ENCODE results near the gene KLHL17. TPM values are rescaled to one million over a fixed set of nuclear protein-coding genes. Genes with fewer than 3 reads are reported as not detected.

KLHL17 gene
- total and polyA plus RNA-seq, 9 of the 15 experiments (the other 6 are each of a cell fraction or from before 2014, with no cell fraction given) = 0.14 to 84.8 (median 13.0) TPM

GRCh38 chr1:1013105-1013921 is 52.9 kb downstream of the KLHL17 start, which contains the start of gene ISG15 (continued):
- TF ChIP-seq ZFP91 (CRISPR knock-in tag; IDR thresholded peaks at IDR 0.05) = no peak
- no peak; the same call in 1 of the 2 replicates for TF ChIP-seq GABPB1 (CRISPR knock-in tag; IDR thresholded peaks at IDR 0.05)
- TF ChIP-seq ZBTB7A (IDR thresholded peaks at IDR 0.05; ENCODE audit: borderline replicate concordance, control insufficient read depth, low read depth, low read length) = peak; percentile 42; the same call in 1 of the 2 replicates
- peak; percentile 70 for TF ChIP-seq BRD9 (IDR thresholded peaks at IDR 0.05; ENCODE audit: low read depth, partially characterized antibody)
- TF ChIP-seq DPF2 (IDR thresholded peaks at IDR 0.05) = peak; percentile 85
- no peak for TF ChIP-seq KLF10 (CRISPR knock-in tag; IDR thresholded peaks at IDR 0.05)
- no peak for TF ChIP-seq SMAD1 (IDR thresholded peaks at IDR 0.05; ENCODE audit: low read depth, low read length, partially characterized antibody)
- no peak for TF ChIP-seq CC2D1A (IDR thresholded peaks at IDR 0.05)
- TF ChIP-seq DACH1 (IDR thresholded peaks at IDR 0.05; ENCODE audit: partially characterized antibody) = peak; percentile 14
- peak; percentile 49; the same call in 1 of the 2 replicates for TF ChIP-seq DIDO1 (tag; IDR thresholded peaks at IDR 0.05; ENCODE audit: low read depth)
- no peak for TF ChIP-seq CBX5 (IDR thresholded peaks at IDR 0.05; ENCODE audit: borderline replicate concordance, low read depth)
- no peak for TF ChIP-seq HMG20B (CRISPR knock-in tag; IDR thresholded peaks at IDR 0.05)
- no peak for TF ChIP-seq HDAC6 (IDR thresholded peaks at IDR 0.05; ENCODE audit: low read depth, low read length)
- no peak for TF ChIP-seq EGR1 (conservative IDR thresholded peaks at IDR 0.05)
- no peak for TF ChIP-seq TGIF2 (CRISPR knock-in tag; IDR thresholded peaks at IDR 0.05)
- no peak for TF ChIP-seq SMAD4 (CRISPR knock-in tag; conservative IDR thresholded peaks at IDR 0.05)
- TF ChIP-seq MED1 (CRISPR knock-in tag; IDR thresholded peaks at IDR 0.05; ENCODE audit: borderline replicate concordance) = no peak
- peak; percentile 62 for TF ChIP-seq TBP (optimal IDR thresholded peaks at IDR 0.05; ENCODE audit: low read depth, low read length)
- no peak for TF ChIP-seq HDAC8 (tag; IDR thresholded peaks at IDR 0.05)
- no peak for TF ChIP-seq HIVEP1 (CRISPR knock-in tag; IDR thresholded peaks at IDR 0.05)
- no peak for TF ChIP-seq HNRNPLL (IDR thresholded peaks at IDR 0.05; ENCODE audit: low read depth, low read length, poor library complexity, severe bottlenecking)
- 0 out of 2 replicates have a peak, but pooled peaks have one; percentile 36 for TF ChIP-seq HMGXB4 (CRISPR knock-in tag; IDR thresholded peaks at IDR 0.05)
- no peak for TF ChIP-seq SNIP1 (IDR thresholded peaks at IDR 0.05; ENCODE audit: low read depth)
- no peak for TF ChIP-seq ATF2 (CRISPR knock-in tag; IDR thresholded peaks at IDR 0.05)
- TF ChIP-seq MCM7 (IDR thresholded peaks at IDR 0.05) = no peak
- TF ChIP-seq SAFB2 (IDR thresholded peaks at IDR 0.05; ENCODE audit: borderline replicate concordance, low read depth, low read length, severe bottlenecking) = no peak
